ENCODE measurements around the gene GCH1.
"Not testable (repeated sequence)": the region's sequence is repeated elsewhere in the genome, so short reads cannot be mapped to it uniquely, and the experiment has no call there.

The GCH1 gene

DNA sequence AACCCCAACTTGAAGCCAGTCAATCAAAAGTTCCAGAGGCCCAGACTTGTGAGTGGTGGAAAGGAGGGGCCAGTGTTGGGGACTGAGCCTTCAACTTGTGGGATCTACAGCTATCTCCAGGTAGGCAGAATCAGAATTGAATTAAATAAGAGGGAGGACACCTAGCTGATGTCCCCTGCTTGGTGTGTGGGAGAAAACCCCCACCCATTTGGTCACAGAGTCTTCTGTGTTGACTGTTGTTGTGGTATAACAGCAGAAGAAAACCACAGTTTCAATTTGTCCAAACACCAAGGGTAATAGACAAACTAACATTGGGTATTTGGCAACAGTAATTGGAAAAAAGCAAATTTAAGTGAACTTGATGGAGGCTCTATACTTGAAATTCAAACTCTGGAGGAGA is 3.4 kb upstream of the GCH1 start:
- H3K4me2 ChIP-seq (ENCODE audit: low read length) = no peak overlapping the region
- peaks cover 8% of the 10 kb centered on the region for H3K4me1 ChIP-seq (ENCODE audit: control insufficient read depth, insufficient read depth, low read length)
- peaks cover 9% of the 10 kb centered on the region for H3K27me3 ChIP-seq (ENCODE audit: control insufficient read depth, insufficient read depth, low read length)
- H3K9me3 ChIP-seq (replicated peaks; ENCODE audit: low read length) = no peaks in the 10 kb centered on the region
- no peak overlapping the region for H3K4me3 ChIP-seq (ENCODE audit: low read length)
- no peak overlapping the region for H3K9ac ChIP-seq (ENCODE audit: low read depth, low read length)
- H3K36me3 ChIP-seq (ENCODE audit: insufficient read depth, low read length) = no peaks in the 10 kb centered on the region

- Histone ChIP-seq H3K9me3 (replicated peaks; ENCODE audit: low read length) (no peaks in the 10 kb centered on the region), H3K36me3 (ENCODE audit: insufficient read depth, low read length) (no peaks in the 10 kb centered on the region), H3K9ac (ENCODE audit: low read depth, low read length) (peak overlapping the region; percentile 67), H3K4me2 (ENCODE audit: low read length) (peak overlapping the region; percentile 100), H3K4me3 (ENCODE audit: low read length) (peak overlapping the region; percentile 93), H3K27me3 (ENCODE audit: control insufficient read depth, insufficient read depth, low read length) (peaks cover 14% of the 10 kb centered on the region), H3K4me1 (ENCODE audit: control insufficient read depth, insufficient read depth, low read length) (peaks cover 8% of the 10 kb centered on the region)
These were observed 494 bp downstream of the GCH1 start for GRCh38 chr14:54902143-54902520.

DNA sequence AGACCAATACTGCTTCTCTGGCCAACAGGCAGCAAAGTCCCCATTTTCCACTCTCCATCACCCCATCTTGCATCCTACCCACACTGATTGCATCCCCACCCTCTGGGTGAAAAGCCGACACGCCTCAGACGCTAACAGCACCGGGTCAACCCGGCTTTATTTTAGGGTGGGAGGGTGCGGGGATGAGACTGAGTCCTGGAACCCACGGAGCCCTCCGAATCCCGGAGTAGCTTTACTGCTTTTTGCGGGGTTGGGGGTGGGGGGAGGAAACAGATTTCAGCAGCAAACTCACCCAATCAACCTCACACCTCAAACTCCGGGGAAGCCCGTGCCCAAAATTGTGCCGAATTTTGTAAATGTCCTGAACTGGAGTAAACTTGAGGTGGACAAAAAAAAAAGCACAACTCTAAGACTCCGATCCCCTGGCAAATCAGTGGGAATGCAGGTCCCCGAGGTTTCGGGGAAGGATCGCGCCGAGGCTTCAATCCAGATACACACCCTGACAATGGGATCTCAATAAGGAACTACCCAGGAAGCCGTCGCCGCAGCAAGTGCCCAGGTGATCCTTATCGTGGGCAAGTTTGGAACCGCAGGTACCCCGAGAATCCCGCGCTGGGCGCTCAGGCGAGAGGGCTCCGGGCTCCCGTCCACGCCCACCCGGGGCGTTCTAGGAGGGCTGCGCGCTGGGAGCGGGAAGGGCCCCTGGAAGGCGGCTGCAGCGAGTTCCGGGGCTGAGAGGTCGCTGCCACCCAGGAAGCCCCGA is 1.1 kb downstream of the GCH1 start:
- H3K4me1 ChIP-seq (ENCODE audit: control insufficient read depth, insufficient read depth, low read length) = peaks cover 8% of the 10 kb centered on the region
- peaks cover 14% of the 10 kb centered on the region for H3K27me3 ChIP-seq (ENCODE audit: control insufficient read depth, insufficient read depth, low read length)
- peak overlapping the region; percentile 67 for H3K9ac ChIP-seq (ENCODE audit: low read depth, low read length)
- H3K4me3 ChIP-seq (ENCODE audit: low read length) = peak overlapping the region; percentile 93
- H3K36me3 ChIP-seq (ENCODE audit: insufficient read depth, low read length) = no peaks in the 10 kb centered on the region
- H3K4me2 ChIP-seq (ENCODE audit: low read length) = peak overlapping the region; percentile 100
- H3K9me3 ChIP-seq (replicated peaks; ENCODE audit: low read length) = no peaks in the 10 kb centered on the region

DNA sequence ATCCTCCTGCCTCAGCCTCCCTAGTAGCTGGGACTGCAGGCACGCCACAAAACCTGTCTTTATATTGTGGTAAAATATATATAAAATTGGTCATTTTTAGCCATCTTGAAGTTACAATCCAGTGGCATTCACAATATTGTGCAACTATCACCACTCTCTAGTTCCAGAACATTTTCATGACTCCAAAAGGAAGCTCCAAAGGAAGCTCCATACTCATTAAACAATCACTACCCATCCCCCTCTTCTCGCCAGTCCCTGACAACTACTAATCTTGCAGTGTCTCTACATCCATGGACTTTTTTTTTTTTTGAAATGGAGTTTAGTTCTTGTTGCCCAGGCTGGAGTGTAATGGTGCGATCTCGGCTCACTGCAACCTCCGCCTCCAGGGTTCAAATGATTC is 3.1 kb downstream of the GCH1 start:
- no peak overlapping the region for H3K4me3 ChIP-seq (ENCODE audit: low read length)
- H3K27me3 ChIP-seq (ENCODE audit: control insufficient read depth, insufficient read depth, low read length) = peaks cover 14% of the 10 kb centered on the region
- H3K36me3 ChIP-seq (ENCODE audit: insufficient read depth, low read length) = no peaks in the 10 kb centered on the region
- no peak overlapping the region for H3K9ac ChIP-seq (ENCODE audit: low read depth, low read length)
- no peaks in the 10 kb centered on the region for H3K9me3 ChIP-seq (replicated peaks; ENCODE audit: low read length)
- H3K4me1 ChIP-seq (ENCODE audit: control insufficient read depth, insufficient read depth, low read length) = peaks cover 8% of the 10 kb centered on the region
- H3K4me2 ChIP-seq (ENCODE audit: low read length) = no peak overlapping the region

DNA sequence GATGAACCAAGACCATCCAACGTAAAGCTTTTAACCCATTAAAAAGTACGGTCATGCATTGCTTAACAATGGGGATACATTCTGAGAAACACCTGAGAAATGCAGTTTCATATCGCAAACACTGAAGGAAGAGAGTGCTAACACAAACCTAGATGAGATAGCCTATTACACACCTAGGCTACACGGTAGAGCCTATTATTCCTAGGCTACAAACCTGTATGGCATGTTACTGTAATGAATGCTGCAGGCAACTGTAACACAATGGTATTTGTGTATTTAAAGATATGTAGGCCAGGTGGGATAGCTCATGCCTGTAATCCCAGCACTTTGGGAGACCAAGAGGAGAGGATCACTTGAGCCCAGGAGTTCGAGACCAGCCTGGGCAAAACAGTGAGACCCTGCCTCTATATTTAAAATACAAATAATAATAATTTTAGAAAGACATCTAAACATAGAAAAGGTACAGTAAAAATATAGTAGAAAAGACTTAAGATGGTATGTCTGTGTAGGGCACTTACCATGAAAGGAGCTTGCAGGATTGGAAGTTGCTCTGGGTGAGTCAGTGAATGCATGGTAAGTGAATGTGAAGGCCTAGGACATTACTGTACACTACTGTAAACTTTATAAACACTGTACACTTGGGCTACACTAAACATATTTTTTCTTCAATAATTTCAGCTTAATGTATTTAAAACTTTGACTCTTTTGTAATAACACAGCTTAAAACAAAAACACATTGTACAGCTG is 4.6 kb downstream of the GCH1 start:
- not testable (repeated sequence) for H3K4me2 ChIP-seq (ENCODE audit: low read length); H3K36me3 ChIP-seq (ENCODE audit: insufficient read depth, low read length); H3K4me1 ChIP-seq (ENCODE audit: control insufficient read depth, insufficient read depth, low read length); H3K9me3 ChIP-seq (replicated peaks; ENCODE audit: low read length); H3K4me3 ChIP-seq (ENCODE audit: low read length); H3K9ac ChIP-seq (ENCODE audit: low read depth, low read length)
- peaks cover 14% of the 10 kb centered on the region for H3K27me3 ChIP-seq (ENCODE audit: control insufficient read depth, insufficient read depth, low read length)

- H3K9me3 ChIP-seq (replicated peaks; ENCODE audit: low read length) = no peaks in the 10 kb centered on the region
- H3K27me3 ChIP-seq (ENCODE audit: control insufficient read depth, insufficient read depth, low read length) = peaks cover 1% of the 10 kb centered on the region
- no peak overlapping the region for H3K4me3 ChIP-seq (ENCODE audit: low read length)
- no peaks in the 10 kb centered on the region for H3K4me1 ChIP-seq (ENCODE audit: control insufficient read depth, insufficient read depth, low read length)
- H3K36me3 ChIP-seq (ENCODE audit: insufficient read depth, low read length) = no peaks in the 10 kb centered on the region
- no peak overlapping the region for H3K9ac ChIP-seq (ENCODE audit: low read depth, low read length)
- H3K4me2 ChIP-seq (ENCODE audit: low read length) = no peak overlapping the region
These were observed 6.9 kb downstream of the GCH1 start for GRCh38 chr14:54895683-54896082.

- H3K4me1 ChIP-seq (ENCODE audit: control insufficient read depth, insufficient read depth, low read length) = no peaks in the 10 kb centered on the region
These were observed 7.6 kb downstream of the GCH1 start for GRCh38 chr14:54894995-54895394.

DNA sequence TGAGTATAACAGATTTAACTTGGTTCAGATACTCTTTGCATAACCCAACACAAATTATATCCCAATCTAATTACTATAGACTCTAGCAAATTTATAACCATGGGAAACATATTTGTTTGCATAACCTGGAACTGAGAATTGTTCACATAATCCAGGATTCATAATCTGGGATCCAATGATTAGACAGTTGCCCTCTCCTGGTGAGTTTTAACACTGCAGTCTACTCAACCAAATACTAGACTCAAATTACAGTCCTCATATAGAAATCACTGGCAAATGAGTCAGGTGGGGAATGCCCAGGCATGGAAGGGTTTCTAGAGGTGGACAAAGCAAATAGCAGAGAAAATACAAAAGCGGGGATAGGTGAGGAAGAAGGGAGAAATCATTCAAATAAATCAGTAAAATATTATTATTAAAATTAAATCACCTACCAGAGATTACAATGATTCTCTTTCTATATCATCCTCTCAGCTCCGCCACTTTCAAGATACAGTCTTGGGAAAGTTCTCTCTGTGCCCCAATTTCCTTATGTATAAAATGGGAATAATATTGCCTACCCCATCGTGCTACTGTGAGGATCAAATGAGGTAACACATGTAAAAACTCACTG is 9.4 kb downstream of the GCH1 start:
- no peaks in the 10 kb centered on the region for H3K4me1 ChIP-seq (ENCODE audit: control insufficient read depth, insufficient read depth, low read length)
- H3K9me3 ChIP-seq (replicated peaks; ENCODE audit: low read length) = no peaks in the 10 kb centered on the region
- no peak overlapping the region for H3K9ac ChIP-seq (ENCODE audit: low read depth, low read length)

More at GRCh38 chr14:54894995-54895394, 7.6 kb downstream of the GCH1 start:
- no peak overlapping the region for H3K4me3 ChIP-seq (ENCODE audit: low read length)
- no peaks in the 10 kb centered on the region for H3K9me3 ChIP-seq (replicated peaks; ENCODE audit: low read length)
- H3K4me2 ChIP-seq (ENCODE audit: low read length) = no peak overlapping the region
- H3K27me3 ChIP-seq (ENCODE audit: control insufficient read depth, insufficient read depth, low read length) = no peaks in the 10 kb centered on the region
- no peaks in the 10 kb centered on the region for H3K36me3 ChIP-seq (ENCODE audit: insufficient read depth, low read length)
- H3K9ac ChIP-seq (ENCODE audit: low read depth, low read length) = no peak overlapping the region

DNA sequence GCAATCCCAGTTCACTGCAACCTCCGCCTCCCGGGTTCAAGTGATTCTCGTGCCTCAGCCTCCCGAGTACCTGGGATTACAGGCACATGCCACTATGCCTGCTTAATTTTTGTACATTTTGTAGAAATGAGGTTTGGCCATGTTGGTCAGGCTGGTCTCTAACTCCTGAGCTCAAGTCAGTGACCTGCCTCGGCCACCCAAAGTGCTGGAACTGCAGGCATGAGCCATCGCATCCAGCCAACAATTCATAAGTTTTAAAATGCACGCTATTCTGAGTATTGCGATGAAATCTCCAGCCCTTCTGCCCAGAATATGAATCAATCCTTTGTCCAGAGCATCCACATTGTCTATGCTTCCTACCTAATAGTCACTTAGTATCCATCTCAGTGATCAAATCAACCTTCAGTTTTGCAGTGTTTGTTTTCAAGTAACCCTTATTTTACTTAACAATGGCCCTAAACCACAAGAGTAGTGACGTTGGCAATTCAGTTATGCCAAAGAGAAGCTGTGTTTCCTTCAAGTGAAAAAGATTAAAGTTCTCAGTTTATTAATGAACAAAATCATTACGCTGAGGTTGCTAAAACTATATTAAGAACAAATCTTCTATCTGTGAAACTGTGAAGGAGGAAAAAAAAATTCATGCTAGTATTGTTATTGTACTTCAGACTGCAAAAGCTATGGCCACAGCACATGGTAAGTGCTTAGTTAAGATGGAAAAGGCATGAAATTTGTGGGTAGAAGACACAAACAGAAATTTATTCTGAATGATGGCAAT is 11.0 kb downstream of the GCH1 start:
- H3K27me3 ChIP-seq (ENCODE audit: control insufficient read depth, insufficient read depth, low read length) = no peaks in the 10 kb centered on the region
- no peaks in the 10 kb centered on the region for H3K36me3 ChIP-seq (ENCODE audit: insufficient read depth, low read length)
- no peaks in the 10 kb centered on the region for H3K9me3 ChIP-seq (replicated peaks; ENCODE audit: low read length)
- H3K4me3 ChIP-seq (ENCODE audit: low read length) = no peak overlapping the region
- H3K4me2 ChIP-seq (ENCODE audit: low read length) = no peak overlapping the region
- H3K4me1 ChIP-seq (ENCODE audit: control insufficient read depth, insufficient read depth, low read length) = no peaks in the 10 kb centered on the region
- no peak overlapping the region for H3K9ac ChIP-seq (ENCODE audit: low read depth, low read length)

More for the DNA sequence above, 9.4 kb downstream of the GCH1 start:
- Histone ChIP-seq H3K4me2 (ENCODE audit: low read length) (no peak overlapping the region), H3K36me3 (ENCODE audit: insufficient read depth, low read length) (no peaks in the 10 kb centered on the region), H3K4me3 (ENCODE audit: low read length) (no peak overlapping the region), H3K27me3 (ENCODE audit: control insufficient read depth, insufficient read depth, low read length) (no peaks in the 10 kb centered on the region)

GRCh38 chr14:54890788-54891187 is 11.8 kb downstream of the GCH1 start:
- Histone ChIP-seq H3K36me3 (ENCODE audit: insufficient read depth, low read length) (no peaks in the 10 kb centered on the region), H3K9me3 (replicated peaks; ENCODE audit: low read length) (no peaks in the 10 kb centered on the region), H3K4me3 (ENCODE audit: low read length) (no peak overlapping the region), H3K27me3 (ENCODE audit: control insufficient read depth, insufficient read depth, low read length) (no peaks in the 10 kb centered on the region), H3K4me2 (ENCODE audit: low read length) (no peak overlapping the region), H3K9ac (ENCODE audit: low read depth, low read length) (no peak overlapping the region), H3K4me1 (ENCODE audit: control insufficient read depth, insufficient read depth, low read length) (no peaks in the 10 kb centered on the region)

DNA sequence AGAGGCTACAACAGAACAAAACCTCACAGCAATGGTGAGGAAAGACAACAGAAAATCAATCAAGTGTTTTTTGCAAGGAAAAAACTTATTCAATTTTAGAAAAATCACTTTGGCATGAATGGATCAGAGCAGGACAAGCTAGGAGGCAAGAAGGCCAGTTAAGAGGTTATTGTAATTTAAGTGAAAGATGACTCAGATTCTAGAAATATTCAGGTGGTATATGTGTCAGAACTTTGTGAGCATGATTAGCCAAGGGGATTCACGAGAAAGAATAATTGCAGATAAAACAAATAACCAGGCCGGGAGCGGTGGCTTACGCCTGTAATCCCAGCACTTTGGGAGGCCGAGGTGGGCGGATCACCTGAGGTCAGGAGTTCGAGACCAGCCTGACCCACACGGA is 12.7 kb downstream of the GCH1 start:
- Histone ChIP-seq H3K9me3 (replicated peaks; ENCODE audit: low read length) (no peaks in the 10 kb centered on the region), H3K4me1 (ENCODE audit: control insufficient read depth, insufficient read depth, low read length) (no peaks in the 10 kb centered on the region), H3K4me2 (ENCODE audit: low read length) (no peak overlapping the region), H3K4me3 (ENCODE audit: low read length) (no peak overlapping the region), H3K27me3 (ENCODE audit: control insufficient read depth, insufficient read depth, low read length) (no peaks in the 10 kb centered on the region), H3K9ac (ENCODE audit: low read depth, low read length) (no peak overlapping the region), H3K36me3 (ENCODE audit: insufficient read depth, low read length) (no peaks in the 10 kb centered on the region)
